ENCODE results near the gene ETNK2. TPM values are rescaled to one million over a fixed set of nuclear protein-coding genes. Genes with fewer than 3 reads are reported as not detected.

Gene ETNK2
- total and polyA plus RNA-seq, 2 donors (not counting 1 experiment from before 2014, with no cell fraction given), result 0.49 to 2.8 TPM

- Histone ChIP-seq H3K27me3 (replicated peaks in 1 of 4; ENCODE audit: control extremely low read depth in 1 of 4, control insufficient read depth in 3 of 4, insufficient read depth in 4 of 4, low read length in 3 of 4) (peaks cover 0 to 51% (median 16%) of the 10 kb centered on the region in 4 experiments), H3K79me2 (ENCODE audit: control insufficient read depth, insufficient read depth, low read length) (no peaks in the 10 kb centered on the region), H2AFZ (ENCODE audit: insufficient read depth, low read depth, low read length, poor library complexity, severe bottlenecking) (no peak overlapping the region), H3K9me3 (ENCODE audit: control extremely low read depth in 1 of 3, control insufficient read depth in 2 of 3, insufficient read depth in 1 of 3, low read length in 2 of 3) (no peaks in the 10 kb centered on the region), H3K4me2 (replicated peaks; ENCODE audit: low read depth, low read length, poor library complexity, severe bottlenecking) (no peak overlapping the region), H3K27ac (ENCODE audit: low read length in 2 of 2) (no peak overlapping the region), H4K20me1 (ENCODE audit: control insufficient read depth, insufficient read depth, low read length, poor library complexity, severe bottlenecking) (no peaks in the 10 kb centered on the region), H3K4me3 (ENCODE audit: control extremely low read depth in 1 of 5, extremely low read depth in 1 of 5, insufficient read depth in 1 of 5, low read depth in 2 of 5, low read length in 4 of 5) (no peak overlapping the region), H3K9ac (ENCODE audit: low read length) (no peak overlapping the region), H3K4me1 (ENCODE audit: control insufficient read depth in 2 of 2, insufficient read depth in 2 of 2, low read length in 2 of 2) (peaks cover 12 to 14% of the 10 kb centered on the region in 2 donors), H3K36me3 (replicated peaks in 1 of 2; ENCODE audit: control extremely low read depth in 1 of 2, control insufficient read depth in 1 of 2, extremely low read depth in 1 of 2, insufficient read depth in 2 of 2, low read length in 1 of 2) (no peaks in the 10 kb centered on the region)
- H3K4me1 Mint-ChIP-seq, result peaks cover 13% of the 10 kb centered on the region
- WGBS (ENCODE audit: insufficient coverage), result 61% methylated on average over 3 of the region's 11 CpGs
- H3K9me3 Mint-ChIP-seq (ENCODE audit: insufficient read depth), result no peaks in the 10 kb centered on the region
- ATAC-seq (ENCODE audit: low read depth) (no peak), DNase-seq (no peak)
- H3K27me3 Mint-ChIP-seq, result peaks cover 54% of the 10 kb centered on the region
- no peak overlapping the region for H3K4me3 Mint-ChIP-seq
- intact Hi-C loops (cut with micrococcal nuclease), result no loop called here
- no peak overlapping the region for H3K27ac Mint-ChIP-seq
- no peak for TF ChIP-seq EZH2 (IDR thresholded peaks at IDR 0.05; ENCODE audit: borderline replicate concordance, insufficient read depth, low read depth, low read length, poor library complexity, severe bottlenecking)
- TF ChIP-seq CTCF (IDR thresholded peaks at IDR 0.05), result no peak
- CTCF ChIA-PET, result interaction anchor here (0.8 to 1.4 kb wide), 2 partner anchors 17 to 25 kb away, joined by 3 read pairs; no protein-coding TSS in a partner anchor
- POLR2A ChIA-PET, result no interaction called here
Observed at GRCh38 chr1:204188959-204189639, 37.3 kb upstream of the ETNK2 start.

GRCh38 chr1:204186597-204186996, 34.8 kb upstream of the ETNK2 start:
- Histone ChIP-seq H3K9me3 (ENCODE audit: control extremely low read depth in 1 of 3, control insufficient read depth in 2 of 3, insufficient read depth in 1 of 3, low read length in 2 of 3) (no peaks in the 10 kb centered on the region), H3K4me3 (ENCODE audit: control extremely low read depth in 1 of 5, extremely low read depth in 1 of 5, insufficient read depth in 1 of 5, low read depth in 2 of 5, low read length in 4 of 5) (no peak overlapping the region), H3K27ac (ENCODE audit: low read length in 2 of 2) (no peak overlapping the region), H3K79me2 (ENCODE audit: control insufficient read depth, insufficient read depth, low read length) (no peaks in the 10 kb centered on the region), H3K4me2 (replicated peaks; ENCODE audit: low read depth, low read length, poor library complexity, severe bottlenecking) (no peak overlapping the region), H4K20me1 (ENCODE audit: control insufficient read depth, insufficient read depth, low read length, poor library complexity, severe bottlenecking) (no peaks in the 10 kb centered on the region), H3K36me3 (replicated peaks in 1 of 2; ENCODE audit: control extremely low read depth in 1 of 2, control insufficient read depth in 1 of 2, extremely low read depth in 1 of 2, insufficient read depth in 2 of 2, low read length in 1 of 2) (no peaks in the 10 kb centered on the region), H3K9ac (ENCODE audit: low read length) (no peak overlapping the region), H3K4me1 (ENCODE audit: control insufficient read depth in 2 of 2, insufficient read depth in 2 of 2, low read length in 2 of 2) (peaks cover 12 to 14% of the 10 kb centered on the region in 2 donors), H2AFZ (ENCODE audit: insufficient read depth, low read depth, low read length, poor library complexity, severe bottlenecking) (no peak overlapping the region), H3K27me3 (replicated peaks in 1 of 4; ENCODE audit: control extremely low read depth in 1 of 4, control insufficient read depth in 3 of 4, insufficient read depth in 4 of 4, low read length in 3 of 4) (peaks cover 0 to 41% (median 14%) of the 10 kb centered on the region in 4 experiments)
- H3K27ac Mint-ChIP-seq, result no peak overlapping the region
- TF ChIP-seq CTCF (IDR thresholded peaks at IDR 0.05) (no peak), EZH2 (IDR thresholded peaks at IDR 0.05; ENCODE audit: borderline replicate concordance, insufficient read depth, low read depth, low read length, poor library complexity, severe bottlenecking) (no peak)
- no peak overlapping the region for H3K4me3 Mint-ChIP-seq
- no peaks in the 10 kb centered on the region for H3K9me3 Mint-ChIP-seq (ENCODE audit: insufficient read depth)
- H3K27me3 Mint-ChIP-seq, result peaks cover 37% of the 10 kb centered on the region
- WGBS (ENCODE audit: insufficient coverage), result 100% methylated on average over 4 of the region's 10 CpGs
- H3K4me1 Mint-ChIP-seq, result peaks cover 13% of the 10 kb centered on the region
- no peak for ATAC-seq (ENCODE audit: low read depth)
- ChIA-PET POLR2A (no interaction called here), CTCF (interaction anchor here (1.5 kb wide), 1 partner anchor 21 kb away, joined by 3 read pairs; no protein-coding TSS in a partner anchor)
- DNase-seq, result no peak
- intact Hi-C loops (cut with micrococcal nuclease), result no loop called here
